ENCODE data around the gene PELI2.

DNA sequence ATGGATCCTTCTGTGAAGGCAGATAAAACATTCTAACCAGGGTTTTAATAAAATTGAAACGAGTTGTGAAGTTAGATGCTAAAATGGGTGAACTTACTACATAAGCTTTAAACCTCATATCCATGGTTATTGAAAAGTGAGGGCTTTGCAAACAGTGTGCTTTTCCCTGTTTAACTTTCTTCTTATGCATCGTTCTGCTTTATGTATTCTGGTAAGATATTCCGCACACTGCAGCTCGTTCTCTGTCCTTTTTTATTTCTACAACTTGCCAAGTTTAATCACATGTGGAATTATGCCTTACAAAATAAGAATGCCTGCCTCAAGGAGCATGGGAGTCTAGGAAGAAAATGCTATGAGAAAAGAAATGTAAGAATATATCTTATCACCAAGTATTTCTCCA, 30.9 kb downstream of the PELI2 start:
- TF ChIP-seq, protein P1, sequence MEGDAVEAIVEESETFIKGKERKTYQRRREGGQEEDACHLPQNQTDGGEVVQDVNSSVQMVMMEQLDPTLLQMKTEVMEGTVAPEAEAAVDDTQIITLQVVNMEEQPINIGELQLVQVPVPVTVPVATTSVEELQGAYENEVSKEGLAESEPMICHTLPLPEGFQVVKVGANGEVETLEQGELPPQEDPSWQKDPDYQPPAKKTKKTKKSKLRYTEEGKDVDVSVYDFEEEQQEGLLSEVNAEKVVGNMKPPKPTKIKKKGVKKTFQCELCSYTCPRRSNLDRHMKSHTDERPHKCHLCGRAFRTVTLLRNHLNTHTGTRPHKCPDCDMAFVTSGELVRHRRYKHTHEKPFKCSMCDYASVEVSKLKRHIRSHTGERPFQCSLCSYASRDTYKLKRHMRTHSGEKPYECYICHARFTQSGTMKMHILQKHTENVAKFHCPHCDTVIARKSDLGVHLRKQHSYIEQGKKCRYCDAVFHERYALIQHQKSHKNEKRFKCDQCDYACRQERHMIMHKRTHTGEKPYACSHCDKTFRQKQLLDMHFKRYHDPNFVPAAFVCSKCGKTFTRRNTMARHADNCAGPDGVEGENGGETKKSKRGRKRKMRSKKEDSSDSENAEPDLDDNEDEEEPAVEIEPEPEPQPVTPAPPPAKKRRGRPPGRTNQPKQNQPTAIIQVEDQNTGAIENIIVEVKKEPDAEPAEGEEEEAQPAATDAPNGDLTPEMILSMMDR (IDR thresholded peaks at IDR 0.05 in 4 of 5, conservative IDR thresholded peaks at IDR 0.05 in 1 of 5) = no peak
- TF ChIP-seq POLR2A (IDR thresholded peaks at IDR 0.05) = no peak
